Gastrocnemius medialis (tissue), 4 donors: ENCODE results near the gene TM9SF2. TPM values are rescaled to one million over a fixed set of nuclear protein-coding genes. Genes with fewer than 3 reads are reported as not detected.

Experiments
- ATAC-seq, 2 donors: fragments of 150-250 bp; one replicate each; pipeline ENCODE4 v1.9.1; 2016
- DNase-seq, 2 donors: peaks; one replicate each; pipeline ENCODE4 v3.0.0-alpha.2; 2019
- H3K27ac ChIP-seq, 4 donors: fragments of 200-600 bp; sonication (generic); 1 replicate in 1 of 4; 2 replicates in 3 of 4; pipeline ENCODE4 v1.5.1; 2016 to 2018; ENCODE audit warnings: mild to moderate bottlenecking in 2 of 4, moderate library complexity in 1 of 4
- H3K27me3 ChIP-seq, 3 donors: fragments of 200-600 bp; sonication (generic) in 2 of 3; 1 replicate in 1 of 3; 2 replicates in 2 of 3; pipeline versions ENCODE4 v1.5.1 to v1.6.0; 2016 to 2019; ENCODE audit warnings: mild to moderate bottlenecking in 1 of 3, moderate library complexity in 1 of 3
- H3K36me3 ChIP-seq, 2 donors: fragments of 200-600 bp; sonication (generic) in 1 of 2; one replicate each; pipeline ENCODE4 v1.5.1; 2017 to 2018
- H3K4me1 ChIP-seq, 2 donors: fragments of 200-600 bp; sonication (generic) in 1 of 2; one replicate each; pipeline ENCODE4 v1.5.1; 2016 to 2017; ENCODE audit warnings: mild to moderate bottlenecking in 2 of 2
- H3K4me3 ChIP-seq, 4 donors: fragments of 200-600 bp; sonication (generic) in 3 of 4; 1 replicate in 1 of 4; 2 replicates in 3 of 4; pipeline ENCODE4 v1.5.1; 2016 to 2019; ENCODE audit warnings: mild to moderate bottlenecking in 2 of 4
- H3K9me3 ChIP-seq, 3 donors: fragments of 200-600 bp; sonication (generic) in 2 of 3; 1 replicate in 1 of 3; 2 replicates in 2 of 3; pipeline ENCODE4 v1.5.1; 2016 to 2019
- POLR2A ChIP-seq, 2 donors: fragments of 450-650 bp; IDR thresholded peaks; one replicate each; pipeline ENCODE4 v1.6.1; 2017; ENCODE audit warnings: antibody characterized with exemption in 2 of 2, mild to moderate bottlenecking in 2 of 2, moderate library complexity in 2 of 2
- in situ Hi-C, 4 donors: fragments of 200-750 bp; cut with MboI; loops; one replicate each; pipeline versions ENCODE4 v1.15.0 to v1.8.0; 2017; ENCODE audit warnings: low sequenced_read_pairs in 4 of 4
- intact Hi-C: fragments of 100-400 bp; cut with DNase I; formaldehyde crosslinking; loops from one replicate; pipeline ENCODE4 v1.15.1; 2023; ENCODE audit warnings: low total_unique reads
- total RNA-seq, 4 donors: library from RNA; depleted of rRNA; stranded (reverse); fragments of >200 nt; gene quantifications; one replicate each; pipeline versions ENCODE4 v1.1.0 to v1.2.3, GENCODE V29; 2016
- TF ChIP-seq, protein P1 (sequence below), 5 experiments: fragments of 450-650 bp in 3 of 5; fragments of 200-600 bp in 2 of 5; sonication (generic) in 2 of 5; IDR thresholded peaks in 4 of 5; conservative IDR thresholded peaks in 1 of 5; 1 replicate in 4 of 5; 2 replicates in 1 of 5; pipeline ENCODE4 v1.5.1; 2016 to 2019; ENCODE audit warnings: antibody characterized with exemption in 5 of 5, mild to moderate bottlenecking in 3 of 5, moderate library complexity in 3 of 5

TM9SF2 gene
- total RNA-seq, 4 donors from 2014 or later = 47.3 to 69.9 (median 55.7) TPM

- no peak overlapping the region for H3K4me3 ChIP-seq
- no peak for ATAC-seq
Measured at GRCh38 chr13:99580500-99581268, 79.4 kb downstream of the TM9SF2 start.

DNA sequence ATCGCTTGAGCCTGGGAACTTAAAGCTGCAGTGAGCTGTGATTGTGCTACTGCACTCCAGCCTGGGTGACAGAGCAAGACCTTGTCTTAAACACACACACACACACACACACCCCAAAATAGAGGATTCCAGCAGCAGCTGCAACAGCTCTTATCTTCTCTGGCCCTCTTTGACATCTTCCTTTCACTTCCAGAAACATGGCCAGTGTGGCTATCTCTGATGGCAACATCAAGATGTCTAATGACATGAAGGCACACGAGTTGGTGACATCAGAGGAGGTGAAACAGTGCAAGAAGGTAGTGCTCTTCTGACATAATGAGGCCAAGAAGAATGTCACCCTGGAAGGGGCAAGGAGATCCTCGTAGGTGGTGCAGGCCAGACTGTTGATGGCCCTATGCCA, 81.2 kb downstream of the TM9SF2 start:
- no peaks in the 10 kb centered on the region for H3K36me3 ChIP-seq

More at GRCh38 chr13:99580500-99581268, 79.4 kb downstream of the TM9SF2 start:
- intact Hi-C loops = no loop called here
- no peaks in the 10 kb centered on the region for H3K9me3 ChIP-seq
- H3K27me3 ChIP-seq = no peaks in the 10 kb centered on the region
- H3K4me1 ChIP-seq = no peaks in the 10 kb centered on the region
- no peak for DNase-seq
- TF ChIP-seq, protein P1, sequence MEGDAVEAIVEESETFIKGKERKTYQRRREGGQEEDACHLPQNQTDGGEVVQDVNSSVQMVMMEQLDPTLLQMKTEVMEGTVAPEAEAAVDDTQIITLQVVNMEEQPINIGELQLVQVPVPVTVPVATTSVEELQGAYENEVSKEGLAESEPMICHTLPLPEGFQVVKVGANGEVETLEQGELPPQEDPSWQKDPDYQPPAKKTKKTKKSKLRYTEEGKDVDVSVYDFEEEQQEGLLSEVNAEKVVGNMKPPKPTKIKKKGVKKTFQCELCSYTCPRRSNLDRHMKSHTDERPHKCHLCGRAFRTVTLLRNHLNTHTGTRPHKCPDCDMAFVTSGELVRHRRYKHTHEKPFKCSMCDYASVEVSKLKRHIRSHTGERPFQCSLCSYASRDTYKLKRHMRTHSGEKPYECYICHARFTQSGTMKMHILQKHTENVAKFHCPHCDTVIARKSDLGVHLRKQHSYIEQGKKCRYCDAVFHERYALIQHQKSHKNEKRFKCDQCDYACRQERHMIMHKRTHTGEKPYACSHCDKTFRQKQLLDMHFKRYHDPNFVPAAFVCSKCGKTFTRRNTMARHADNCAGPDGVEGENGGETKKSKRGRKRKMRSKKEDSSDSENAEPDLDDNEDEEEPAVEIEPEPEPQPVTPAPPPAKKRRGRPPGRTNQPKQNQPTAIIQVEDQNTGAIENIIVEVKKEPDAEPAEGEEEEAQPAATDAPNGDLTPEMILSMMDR (IDR thresholded peaks at IDR 0.05 in 4 of 5, conservative IDR thresholded peaks at IDR 0.05 in 1 of 5) = no peak
- TF ChIP-seq POLR2A (IDR thresholded peaks at IDR 0.05) = no peak
- H3K27ac ChIP-seq = no peak overlapping the region
- in situ Hi-C loops = no loop called here
- H3K36me3 ChIP-seq = no peaks in the 10 kb centered on the region

GRCh38 chr13:99585609-99586008, 84.3 kb downstream of the TM9SF2 start:
- Histone ChIP-seq H3K27me3 (no peaks in the 10 kb centered on the region), H3K9me3 (no peaks in the 10 kb centered on the region), H3K36me3 (no peaks in the 10 kb centered on the region), H3K4me1 (peaks cover 5 to 9% of the 10 kb centered on the region in 2 donors), H3K4me3 (no peak overlapping the region), H3K27ac (no peak overlapping the region)
- DNase-seq (no peak), ATAC-seq (no peak)
- intact Hi-C loops = loop anchor here (1.0 kb wide), 1 partner anchor 19 kb away; no protein-coding TSS in a partner anchor
- in situ Hi-C loops = no loop called here
- TF ChIP-seq, protein P1 (IDR thresholded peaks at IDR 0.05 in 4 of 5, conservative IDR thresholded peaks at IDR 0.05 in 1 of 5) = no peak
- no peak for TF ChIP-seq POLR2A (IDR thresholded peaks at IDR 0.05)

More for the DNA sequence above, 81.2 kb downstream of the TM9SF2 start:
- TF ChIP-seq, protein P1 (IDR thresholded peaks at IDR 0.05 in 4 of 5, conservative IDR thresholded peaks at IDR 0.05 in 1 of 5) = no peak
- TF ChIP-seq POLR2A (IDR thresholded peaks at IDR 0.05) = no peak
- no peaks in the 10 kb centered on the region for H3K9me3 ChIP-seq
- no peak for ATAC-seq
- DNase-seq = no peak
- H3K27me3 ChIP-seq = no peaks in the 10 kb centered on the region
- intact Hi-C loops (no loop called here), in situ Hi-C loops (no loop called here)
- H3K27ac ChIP-seq = no peak overlapping the region
- H3K4me1 ChIP-seq = no peaks in the 10 kb centered on the region
- H3K4me3 ChIP-seq = no peak overlapping the region

- no peak for TF ChIP-seq POLR2A (IDR thresholded peaks at IDR 0.05)
- TF ChIP-seq, protein P1 (IDR thresholded peaks at IDR 0.05 in 4 of 5, conservative IDR thresholded peaks at IDR 0.05 in 1 of 5) = no peak
- no peak for DNase-seq
- H3K27me3 ChIP-seq = no peaks in the 10 kb centered on the region
- ATAC-seq = no peak
- no peak overlapping the region for H3K27ac ChIP-seq
- in situ Hi-C loops = no loop called here
- peaks cover 5 to 10% of the 10 kb centered on the region in 2 donors for H3K4me1 ChIP-seq
- intact Hi-C loops = no loop called here
- H3K9me3 ChIP-seq = no peaks in the 10 kb centered on the region
- no peaks in the 10 kb centered on the region for H3K36me3 ChIP-seq
- no peak overlapping the region for H3K4me3 ChIP-seq
Measured at GRCh38 chr13:99587021-99587420, 85.7 kb downstream of the TM9SF2 start.
